ENCODE data around the gene MCTP2. TPM values are rescaled to one million over a fixed set of nuclear protein-coding genes. Genes with fewer than 3 reads are reported as not detected.

Gene MCTP2
- total and polyA plus RNA-seq, 9 donors = 0.33 to 1.7 (median 0.61) TPM

DNA sequence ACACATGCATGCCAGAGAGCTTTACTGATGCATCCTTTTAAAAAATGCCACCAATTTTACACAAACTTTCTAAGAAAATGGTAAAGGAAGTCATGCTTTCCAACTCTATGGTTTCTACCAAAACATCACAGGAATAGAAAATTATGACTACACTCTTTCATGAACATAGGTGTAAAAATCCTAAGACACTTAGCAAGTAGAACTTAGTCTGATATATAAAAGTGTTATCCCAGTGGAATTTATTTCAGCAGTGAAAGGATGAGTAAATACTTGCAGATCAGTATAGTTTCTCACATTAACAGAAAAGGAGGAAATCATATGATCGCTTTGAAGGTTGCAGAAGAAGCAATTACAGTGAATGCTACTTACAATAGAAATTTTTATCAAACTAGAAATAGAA lies 43.4 kb downstream of the MCTP2 start:
- Histone ChIP-seq H3K4me1 (ENCODE audit: control insufficient read depth, insufficient read depth, low read length) (no peaks in the 10 kb centered on the region), H3K27ac (ENCODE audit: low read length) (no peak overlapping the region), H3K27me3 (ENCODE audit: control insufficient read depth, insufficient read depth, low read length) (no peaks in the 10 kb centered on the region), H3K4me3 (ENCODE audit: low read length) (no peak overlapping the region), H3K36me3 (ENCODE audit: control insufficient read depth, insufficient read depth, low read length) (no peaks in the 10 kb centered on the region), H3K9me3 (replicated peaks; ENCODE audit: control insufficient read depth, low read depth, low read length) (no peaks in the 10 kb centered on the region)
- DNase-seq = no peak
- WGBS (ENCODE audit: insufficient coverage) = no CpG with 5 or more reads among the region's 1 CpG

DNA sequence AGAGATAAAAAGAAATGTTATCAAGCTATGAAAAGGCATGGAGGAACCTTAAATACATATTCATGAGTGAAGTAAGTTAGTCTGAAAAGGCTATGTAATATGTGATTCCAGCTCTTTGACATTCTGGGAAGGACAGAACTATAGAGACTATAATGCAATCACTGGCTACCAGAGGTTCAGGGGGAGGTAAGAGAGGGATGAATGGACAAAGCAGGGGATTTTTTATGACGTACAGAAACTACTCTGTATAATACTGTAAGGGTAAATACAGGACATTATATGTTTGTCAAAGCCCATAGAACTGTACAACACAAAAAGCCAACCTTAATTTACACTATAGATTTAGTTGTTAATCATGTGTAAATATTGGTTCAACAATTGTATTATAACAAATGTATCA lies 46.1 kb downstream of the MCTP2 start:
- no CpG with 5 or more reads among the region's 1 CpG for WGBS (ENCODE audit: insufficient coverage)
- Histone ChIP-seq H3K27ac (ENCODE audit: low read length) (no peak overlapping the region), H3K36me3 (ENCODE audit: control insufficient read depth, insufficient read depth, low read length) (no peaks in the 10 kb centered on the region), H3K4me3 (ENCODE audit: low read length) (no peak overlapping the region), H3K9me3 (replicated peaks; ENCODE audit: control insufficient read depth, low read depth, low read length) (no peaks in the 10 kb centered on the region), H3K27me3 (ENCODE audit: control insufficient read depth, insufficient read depth, low read length) (no peaks in the 10 kb centered on the region), H3K4me1 (ENCODE audit: control insufficient read depth, insufficient read depth, low read length) (no peaks in the 10 kb centered on the region)
- no peak for DNase-seq

DNA sequence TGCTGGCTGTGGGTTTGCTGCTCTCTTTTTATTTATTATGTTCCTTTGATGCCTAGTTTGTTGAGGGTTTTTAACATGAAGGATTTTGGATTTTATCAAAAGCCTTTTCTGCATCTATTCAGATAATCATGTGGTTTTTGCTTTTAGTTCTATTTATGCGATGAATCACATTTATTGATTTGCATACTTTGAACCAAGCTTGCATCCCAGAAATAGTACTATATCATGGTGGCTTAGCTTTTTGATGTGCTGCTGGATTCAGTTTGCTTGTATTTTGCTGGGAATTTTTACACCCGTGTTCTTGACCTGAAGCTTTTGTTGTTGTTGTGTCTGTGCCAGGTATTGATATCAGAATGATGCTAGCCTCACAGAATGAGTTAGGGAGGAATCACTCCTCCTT lies 48.4 kb downstream of the MCTP2 start:
- Histone ChIP-seq H3K27me3 (ENCODE audit: control insufficient read depth, insufficient read depth, low read length) (no peaks in the 10 kb centered on the region), H3K9me3 (replicated peaks; ENCODE audit: control insufficient read depth, low read depth, low read length) (no peaks in the 10 kb centered on the region), H3K36me3 (ENCODE audit: control insufficient read depth, insufficient read depth, low read length) (no peaks in the 10 kb centered on the region), H3K4me1 (ENCODE audit: control insufficient read depth, insufficient read depth, low read length) (no peaks in the 10 kb centered on the region), H3K4me3 (ENCODE audit: low read length) (no peak overlapping the region), H3K27ac (ENCODE audit: low read length) (no peak overlapping the region)
- WGBS (ENCODE audit: insufficient coverage) = no CpG with 5 or more reads among the region's 2 CpGs
- DNase-seq = no peak

DNA sequence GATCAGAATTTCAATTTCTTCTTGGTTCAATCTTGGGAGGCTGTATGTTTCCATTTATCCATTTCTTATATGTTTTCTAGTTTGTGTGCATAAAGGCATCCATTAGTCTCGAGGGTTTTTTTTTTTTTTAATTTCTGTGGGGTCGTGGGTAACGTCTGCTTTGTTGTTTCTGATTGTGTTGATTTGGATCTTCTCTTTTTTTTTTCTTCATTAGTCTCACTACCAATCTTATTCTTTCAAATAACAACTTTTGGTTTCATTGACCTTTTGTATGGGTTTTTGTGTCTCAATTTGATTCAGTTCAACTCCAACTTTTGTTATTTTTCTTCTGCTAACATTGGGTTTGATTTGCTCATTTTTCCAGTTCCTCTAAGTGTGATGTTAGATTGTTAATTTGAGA lies 48.9 kb downstream of the MCTP2 start:
- no peak for DNase-seq
- Histone ChIP-seq H3K36me3 (ENCODE audit: control insufficient read depth, insufficient read depth, low read length) (no peaks in the 10 kb centered on the region), H3K4me1 (ENCODE audit: control insufficient read depth, insufficient read depth, low read length) (no peaks in the 10 kb centered on the region), H3K9me3 (replicated peaks; ENCODE audit: control insufficient read depth, low read depth, low read length) (no peaks in the 10 kb centered on the region), H3K27ac (ENCODE audit: low read length) (no peak overlapping the region), H3K4me3 (ENCODE audit: low read length) (no peak overlapping the region), H3K27me3 (ENCODE audit: control insufficient read depth, insufficient read depth, low read length) (no peaks in the 10 kb centered on the region)
- no CpG with 5 or more reads among the region's 3 CpGs for WGBS (ENCODE audit: insufficient coverage)

DNA sequence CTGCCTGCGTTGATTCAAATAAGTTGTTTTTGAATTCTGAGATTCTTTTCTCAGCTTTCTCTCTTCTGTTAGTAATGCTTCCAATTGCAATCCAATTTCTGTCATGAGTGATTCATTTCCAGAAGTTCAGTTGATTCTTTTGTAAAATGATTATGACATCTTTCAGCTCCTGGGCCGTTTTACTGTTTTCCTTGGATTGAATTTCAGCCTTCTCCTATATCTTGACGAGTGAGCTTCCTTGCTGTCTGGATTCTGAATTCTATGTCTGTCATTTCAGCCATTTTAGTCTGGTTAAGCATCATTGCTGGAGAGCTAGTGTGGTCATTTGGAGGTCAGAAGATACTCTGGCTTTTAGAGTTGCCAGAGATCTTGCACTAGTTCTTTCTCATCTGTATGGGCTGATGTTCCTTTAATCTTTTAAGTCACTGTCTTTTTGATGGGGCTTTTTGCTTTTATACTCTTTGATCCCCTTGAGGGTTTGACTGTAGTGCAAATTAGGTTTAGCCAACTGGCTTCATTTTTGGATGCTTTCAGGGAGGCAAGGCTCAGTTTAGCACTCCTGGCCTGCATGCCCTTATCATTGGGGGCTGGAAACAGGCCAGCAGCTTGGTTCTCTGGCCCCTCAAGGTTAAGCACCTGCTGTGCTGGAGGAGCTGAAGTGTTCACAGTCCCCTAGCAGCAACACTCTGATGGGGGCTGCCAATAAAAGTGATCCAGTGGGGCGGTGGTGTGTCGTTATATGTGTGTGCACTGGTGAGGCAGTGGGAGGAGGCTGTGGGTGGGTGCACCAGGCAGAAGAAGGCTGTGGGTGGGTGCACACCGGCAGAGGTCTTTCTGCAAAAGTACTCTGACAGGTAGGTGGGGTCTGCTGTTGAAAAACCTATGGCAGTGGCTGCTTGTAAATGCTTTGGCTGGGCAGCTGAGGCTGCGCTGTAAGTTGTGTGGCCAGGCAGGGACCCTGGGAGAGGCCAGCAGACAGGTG lies 51.2 kb downstream of the MCTP2 start:
- H3K9me3 ChIP-seq (replicated peaks; ENCODE audit: control insufficient read depth, low read depth, low read length) = no peaks in the 10 kb centered on the region
- WGBS (ENCODE audit: insufficient coverage) = 79% methylated on average over 4 of the region's 7 CpGs
- no peak for DNase-seq
- no peaks in the 10 kb centered on the region for H3K27me3 ChIP-seq (ENCODE audit: control insufficient read depth, insufficient read depth, low read length)
- no peaks in the 10 kb centered on the region for H3K4me1 ChIP-seq (ENCODE audit: control insufficient read depth, insufficient read depth, low read length)
- no peaks in the 10 kb centered on the region for H3K36me3 ChIP-seq (ENCODE audit: control insufficient read depth, insufficient read depth, low read length)
- no peak overlapping the region for H3K4me3 ChIP-seq (ENCODE audit: low read length)
- H3K27ac ChIP-seq (ENCODE audit: low read length) = no peak overlapping the region

DNA sequence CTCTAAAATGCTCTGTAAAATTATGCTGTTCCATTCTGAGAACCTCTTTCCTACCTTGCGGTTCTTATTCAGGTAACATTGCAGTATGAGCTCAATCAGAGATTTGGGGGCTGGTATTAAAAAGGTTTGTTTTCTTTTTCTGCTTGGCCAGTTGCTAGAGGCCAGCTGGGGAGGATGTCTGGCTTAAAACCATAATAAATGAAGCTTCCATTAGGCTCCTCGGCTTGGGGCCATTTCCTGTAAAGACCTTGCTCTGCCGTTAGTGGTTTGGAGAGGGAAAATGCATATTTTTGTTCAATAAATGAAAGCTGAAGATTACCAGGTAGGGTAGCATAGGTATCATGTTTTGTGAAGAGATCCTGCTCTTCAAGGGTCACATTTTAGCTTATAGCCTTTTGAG lies 55.2 kb downstream of the MCTP2 start:
- peak; percentile 53 for DNase-seq
- Histone ChIP-seq H3K36me3 (ENCODE audit: control insufficient read depth, insufficient read depth, low read length) (no peaks in the 10 kb centered on the region), H3K9me3 (replicated peaks; ENCODE audit: control insufficient read depth, low read depth, low read length) (no peaks in the 10 kb centered on the region), H3K4me1 (ENCODE audit: control insufficient read depth, insufficient read depth, low read length) (no peaks in the 10 kb centered on the region), H3K27ac (ENCODE audit: low read length) (no peak overlapping the region), H3K4me3 (ENCODE audit: low read length) (no peak overlapping the region), H3K27me3 (ENCODE audit: control insufficient read depth, insufficient read depth, low read length) (no peaks in the 10 kb centered on the region)
- WGBS (ENCODE audit: insufficient coverage) = 33% methylated on average over 3 of the region's 3 CpGs

DNA sequence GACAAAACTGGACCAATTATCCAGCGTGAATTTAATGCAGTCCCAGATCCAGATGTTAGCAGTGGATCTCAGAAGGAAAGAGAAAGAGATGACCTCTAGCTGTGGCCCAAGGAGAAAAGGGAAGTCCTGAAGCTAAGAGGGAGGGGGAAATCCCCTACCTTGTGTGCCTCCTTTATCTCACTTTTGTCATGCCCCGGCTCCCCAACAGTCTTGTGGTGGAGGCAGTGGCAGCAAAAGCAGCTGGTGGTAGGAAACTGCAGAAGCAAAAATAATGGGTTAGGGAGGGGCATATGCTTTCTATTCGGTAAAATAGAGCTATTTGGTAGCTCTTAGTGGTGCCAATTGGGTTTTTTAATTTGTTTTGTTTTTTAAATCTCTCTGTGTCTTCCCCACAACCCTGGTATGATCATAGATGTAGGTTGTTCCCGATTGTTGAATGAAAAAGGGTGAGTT lies 56.5 kb downstream of the MCTP2 start:
- no peaks in the 10 kb centered on the region for H3K4me1 ChIP-seq (ENCODE audit: control insufficient read depth, insufficient read depth, low read length)
- H3K27me3 ChIP-seq (ENCODE audit: control insufficient read depth, insufficient read depth, low read length) = no peaks in the 10 kb centered on the region
- whole genome bisulfite sequencing (ENCODE audit: insufficient coverage) = no CpG with 5 or more reads among the region's 4 CpGs
- H3K9me3 ChIP-seq (replicated peaks; ENCODE audit: control insufficient read depth, low read depth, low read length) = no peaks in the 10 kb centered on the region
- no peaks in the 10 kb centered on the region for H3K36me3 ChIP-seq (ENCODE audit: control insufficient read depth, insufficient read depth, low read length)
- no peak overlapping the region for H3K27ac ChIP-seq (ENCODE audit: low read length)
- DNase-seq = no peak
- no peak overlapping the region for H3K4me3 ChIP-seq (ENCODE audit: low read length)

DNA sequence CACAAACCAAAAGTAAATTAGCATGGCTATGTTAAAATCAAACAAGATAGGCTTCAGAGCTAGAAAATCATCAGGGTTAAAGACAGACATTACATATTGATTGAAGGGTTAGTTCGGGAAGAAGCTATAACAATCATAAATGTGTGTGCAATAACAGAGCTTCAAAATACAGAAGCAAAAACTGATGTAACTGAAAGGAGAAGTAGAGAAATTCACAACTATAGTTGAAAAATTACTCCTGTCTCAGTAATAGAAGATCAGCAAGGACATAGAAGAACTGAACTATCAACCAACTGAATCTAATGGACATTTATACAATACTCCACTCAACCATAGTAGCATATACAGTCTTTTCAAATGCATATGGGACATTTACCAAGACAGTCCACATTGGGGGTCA lies 59.4 kb downstream of the MCTP2 start:
- no peaks in the 10 kb centered on the region for H3K27me3 ChIP-seq (ENCODE audit: control insufficient read depth, insufficient read depth, low read length)
- H3K4me3 ChIP-seq (ENCODE audit: low read length) = no peak overlapping the region
- no peak overlapping the region for H3K27ac ChIP-seq (ENCODE audit: low read length)
- H3K36me3 ChIP-seq (ENCODE audit: control insufficient read depth, insufficient read depth, low read length) = no peaks in the 10 kb centered on the region
- no peaks in the 10 kb centered on the region for H3K4me1 ChIP-seq (ENCODE audit: control insufficient read depth, insufficient read depth, low read length)
- WGBS (ENCODE audit: insufficient coverage) = no CpG with 5 or more reads among the region's 1 CpG
- no peaks in the 10 kb centered on the region for H3K9me3 ChIP-seq (replicated peaks; ENCODE audit: control insufficient read depth, low read depth, low read length)
- DNase-seq = no peak

DNA sequence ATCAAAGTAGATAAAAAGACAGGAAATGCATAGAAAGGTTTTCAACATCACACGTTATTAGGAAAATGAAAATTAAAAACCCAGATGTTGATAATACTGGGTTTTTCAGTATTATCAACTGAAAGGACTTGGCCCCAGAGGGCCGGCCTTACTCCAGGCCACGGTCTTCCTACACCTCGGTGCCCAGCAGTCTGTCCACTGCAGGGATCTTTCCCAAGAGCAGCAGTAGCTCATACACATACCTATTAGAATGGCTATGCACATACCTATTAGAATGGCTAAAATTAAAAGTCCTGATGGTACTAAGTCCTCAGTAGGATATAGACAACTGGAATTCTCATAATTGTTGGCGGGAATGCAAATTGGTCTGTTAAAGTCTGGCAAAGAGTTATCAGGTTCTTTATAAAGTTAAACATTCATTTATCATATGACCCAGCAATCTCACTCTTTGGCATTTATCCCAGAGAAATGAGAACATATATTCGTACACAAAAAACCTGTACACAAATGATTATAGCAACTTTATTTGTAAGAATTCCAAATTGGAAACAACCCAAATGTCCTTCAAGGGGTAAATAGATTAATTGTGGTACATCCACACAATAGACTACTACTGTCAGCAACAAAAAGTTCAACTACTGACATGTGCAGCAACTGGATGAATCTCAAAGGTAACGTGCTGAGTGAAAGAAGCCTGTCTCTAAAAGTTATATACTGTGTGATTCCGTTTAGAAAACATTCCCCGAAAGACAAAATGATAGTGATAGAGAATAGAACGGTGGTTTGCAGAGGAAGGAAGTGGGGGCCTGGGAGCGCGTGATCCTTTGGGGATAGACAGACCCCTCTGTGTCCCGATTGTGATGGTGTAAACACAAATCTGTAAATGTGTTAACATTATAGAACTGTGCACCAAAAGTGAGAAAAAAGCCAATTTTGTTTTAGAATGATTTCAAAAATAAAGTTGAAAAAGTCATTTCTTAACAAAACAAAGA lies 62.3 kb downstream of the MCTP2 start:
- no peak overlapping the region for H3K4me3 ChIP-seq (ENCODE audit: low read length)
- no peaks in the 10 kb centered on the region for H3K4me1 ChIP-seq (ENCODE audit: control insufficient read depth, insufficient read depth, low read length)
- DNase-seq = no peak
- WGBS (ENCODE audit: insufficient coverage) = 67% methylated on average over 7 of the region's 13 CpGs
- H3K27me3 ChIP-seq (ENCODE audit: control insufficient read depth, insufficient read depth, low read length) = no peaks in the 10 kb centered on the region
- no peaks in the 10 kb centered on the region for H3K9me3 ChIP-seq (replicated peaks; ENCODE audit: control insufficient read depth, low read depth, low read length)
- H3K36me3 ChIP-seq (ENCODE audit: control insufficient read depth, insufficient read depth, low read length) = no peaks in the 10 kb centered on the region
- no peak overlapping the region for H3K27ac ChIP-seq (ENCODE audit: low read length)

DNA sequence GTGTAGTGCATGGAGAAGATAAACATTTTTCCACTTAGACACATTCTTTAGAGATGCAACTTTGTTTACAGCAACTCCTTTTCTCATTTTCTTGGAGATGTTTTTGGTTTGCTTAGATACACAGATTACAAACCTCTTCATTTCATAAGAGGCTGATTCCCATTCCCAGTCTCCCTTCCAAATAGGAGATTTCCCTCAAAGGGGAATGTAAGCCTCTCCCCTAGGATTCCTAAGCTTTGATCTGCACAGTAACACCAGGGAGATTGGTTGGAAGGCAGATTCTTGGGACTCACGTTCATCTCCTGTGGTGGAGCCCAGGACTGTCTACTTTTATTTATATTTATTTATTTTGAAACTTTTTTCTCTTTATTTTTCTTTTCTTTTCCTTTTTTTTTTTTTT lies 63.2 kb downstream of the MCTP2 start:
- Histone ChIP-seq H3K27me3 (ENCODE audit: control insufficient read depth, insufficient read depth, low read length) (no peaks in the 10 kb centered on the region), H3K4me1 (ENCODE audit: control insufficient read depth, insufficient read depth, low read length) (no peaks in the 10 kb centered on the region), H3K27ac (ENCODE audit: low read length) (no peak overlapping the region), H3K4me3 (ENCODE audit: low read length) (no peak overlapping the region), H3K9me3 (replicated peaks; ENCODE audit: control insufficient read depth, low read depth, low read length) (no peaks in the 10 kb centered on the region), H3K36me3 (ENCODE audit: control insufficient read depth, insufficient read depth, low read length) (no peaks in the 10 kb centered on the region)
- no peak for DNase-seq
- no CpG with 5 or more reads among the region's 1 CpG for WGBS (ENCODE audit: insufficient coverage)

Measured in muscle of leg (tissue), 11 donors.